ENCODE data around the gene ANKS1A. TPM values are rescaled to one million over a fixed set of nuclear protein-coding genes. Genes with fewer than 3 reads are reported as not detected.
"Not testable (repeated sequence)": the region's sequence is repeated elsewhere in the genome, so short reads cannot be mapped to it uniquely, and the experiment has no call there.

The ANKS1A gene
- total and polyA plus RNA-seq, 7 experiments from 2014 or later, result 2.1 to 14.8 (median 9.6) TPM

GRCh38 chr6:35094183-35094582 lies 205.1 kb downstream of the ANKS1A start:
- ChIA-PET CTCF (no interaction called here), POLR2A (no interaction called here)
- peaks cover 0 to 30% (median 0%) of the 10 kb centered on the region in 5 donors for H3K27me3 Mint-ChIP-seq
- Histone ChIP-seq H3K4me3 (ENCODE audit: low read length) (no peak overlapping the region), H3K36me3 (ENCODE audit: control insufficient read depth in 2 of 3, insufficient read depth in 3 of 3, low read length in 3 of 3) (peaks cover 0 to 8% (median 4%) of the 10 kb centered on the region in 3 experiments), H3K27me3 (ENCODE audit: control insufficient read depth in 2 of 2, insufficient read depth in 2 of 2, low read length in 2 of 2) (no peaks in the 10 kb centered on the region), H3K4me1 (ENCODE audit: control insufficient read depth in 2 of 2, insufficient read depth in 2 of 2, low read length in 2 of 2) (no peaks in the 10 kb centered on the region), H3K27ac (ENCODE audit: low read depth, low read length) (no peak overlapping the region), H3K9me3 (ENCODE audit: control insufficient read depth in 2 of 3, low read length in 3 of 3) (no peaks in the 10 kb centered on the region)
- ATAC-seq (no peak), DNase-seq (no peak)
- intact Hi-C loops (cut with micrococcal nuclease), result no loop called here
- no peak overlapping the region for H3K4me3 Mint-ChIP-seq
- H3K36me3 Mint-ChIP-seq, result peaks cover 0 to 8% (median 0%) of the 10 kb centered on the region in 5 donors
- no peaks in the 10 kb centered on the region for H3K4me1 Mint-ChIP-seq
- H3K9me3 Mint-ChIP-seq, result no peaks in the 10 kb centered on the region
- no peak overlapping the region for H3K27ac Mint-ChIP-seq

DNA sequence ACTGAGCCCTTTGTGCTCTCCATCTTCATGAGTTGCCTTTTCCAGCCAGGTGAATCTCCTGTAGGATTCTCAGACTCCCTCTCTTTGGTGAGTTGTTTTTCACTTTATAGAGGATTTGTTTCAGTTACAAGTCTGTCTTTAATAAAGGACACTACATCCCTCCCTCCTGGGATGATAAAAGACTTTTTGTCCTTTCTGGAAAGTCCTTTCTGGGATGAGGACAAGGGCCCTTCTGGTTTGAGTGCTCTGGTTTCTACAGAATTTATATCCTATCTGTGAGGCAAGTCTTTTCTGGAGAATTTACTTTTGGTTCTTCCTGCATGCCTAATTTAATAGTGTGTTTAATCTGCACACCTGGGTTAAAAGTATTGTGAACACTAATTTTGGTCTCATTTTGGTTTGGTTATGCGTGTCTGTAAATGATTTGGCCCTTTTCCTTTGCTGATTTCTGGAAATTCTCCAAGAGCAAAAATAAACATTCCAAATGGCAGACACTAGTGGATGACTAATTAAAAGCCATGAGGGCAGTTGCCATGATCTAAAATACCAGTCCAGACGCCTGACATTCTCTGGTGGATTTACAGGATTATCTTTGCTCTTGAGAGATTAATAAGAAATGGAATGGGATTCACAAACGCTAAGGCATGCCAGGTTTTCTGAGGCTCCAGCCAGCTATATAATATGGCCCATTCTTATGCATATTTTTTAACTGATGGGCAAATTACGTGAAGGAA lies 207.2 kb downstream of the ANKS1A start:
- no peak overlapping the region for H3K27ac ChIP-seq (ENCODE audit: low read depth, low read length)
- Mint-ChIP-seq H3K4me3 (no peak overlapping the region), H3K27ac (no peak overlapping the region), H3K27me3 (peaks cover 0 to 33% (median 0%) of the 10 kb centered on the region in 5 donors), H3K36me3 (peaks cover 0 to 3% (median 0%) of the 10 kb centered on the region in 5 donors), H3K4me1 (no peaks in the 10 kb centered on the region), H3K9me3 (no peaks in the 10 kb centered on the region)
- H3K27me3 ChIP-seq (ENCODE audit: control insufficient read depth in 2 of 2, insufficient read depth in 2 of 2, low read length in 2 of 2), result no peaks in the 10 kb centered on the region
- no peaks in the 10 kb centered on the region for H3K36me3 ChIP-seq (ENCODE audit: control insufficient read depth in 2 of 3, insufficient read depth in 3 of 3, low read length in 3 of 3)
- H3K4me3 ChIP-seq (ENCODE audit: low read length), result no peak overlapping the region
- DNase-seq (no peak), ATAC-seq (no peak)
- POLR2A ChIA-PET, result no interaction called here
- CTCF ChIA-PET, result no interaction called here
- no peaks in the 10 kb centered on the region for H3K4me1 ChIP-seq (ENCODE audit: control insufficient read depth in 2 of 2, insufficient read depth in 2 of 2, low read length in 2 of 2)
- H3K9me3 ChIP-seq (ENCODE audit: control insufficient read depth in 2 of 3, low read length in 3 of 3), result no peaks in the 10 kb centered on the region
- intact Hi-C loops (cut with micrococcal nuclease), result no loop called here

DNA sequence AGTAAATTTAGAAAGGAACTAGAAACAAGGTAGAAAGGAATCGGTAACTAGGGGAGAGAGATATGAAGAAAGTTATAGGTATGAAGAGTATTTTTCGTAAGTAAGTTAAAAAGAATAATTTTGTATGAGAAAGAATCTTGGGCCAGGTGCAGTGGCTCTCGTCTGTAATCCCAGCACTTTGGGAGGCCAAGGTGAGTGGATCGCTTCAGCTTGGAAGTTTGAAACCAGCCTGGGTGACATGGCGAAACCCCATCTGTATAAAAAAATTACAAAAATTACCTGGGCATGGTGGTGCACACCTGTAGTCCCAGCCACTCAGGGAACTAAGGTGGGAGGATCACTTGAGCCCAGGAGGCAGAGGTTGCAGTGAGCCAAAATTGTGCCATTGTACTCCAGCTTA lies 210.1 kb downstream of the ANKS1A start:
- Histone ChIP-seq H3K27me3 (ENCODE audit: control insufficient read depth in 2 of 2, insufficient read depth in 2 of 2, low read length in 2 of 2) (no peaks in the 10 kb centered on the region), H3K36me3 (ENCODE audit: control insufficient read depth in 2 of 3, insufficient read depth in 3 of 3, low read length in 3 of 3) (no peaks in the 10 kb centered on the region), H3K9me3 (ENCODE audit: control insufficient read depth in 2 of 3, low read length in 3 of 3) (no peaks in the 10 kb centered on the region), H3K27ac (ENCODE audit: low read depth, low read length) (no peak overlapping the region), H3K4me3 (ENCODE audit: low read length) (no peak overlapping the region), H3K4me1 (ENCODE audit: control insufficient read depth in 2 of 2, insufficient read depth in 2 of 2, low read length in 2 of 2) (no peaks in the 10 kb centered on the region)
- no peaks in the 10 kb centered on the region for H3K36me3 Mint-ChIP-seq
- H3K27ac Mint-ChIP-seq, result no peak overlapping the region
- ChIA-PET CTCF (no interaction called here), POLR2A (no interaction called here)
- no peaks in the 10 kb centered on the region for H3K9me3 Mint-ChIP-seq
- intact Hi-C loops (cut with micrococcal nuclease), result no loop called here
- no peak overlapping the region for H3K4me3 Mint-ChIP-seq
- H3K27me3 Mint-ChIP-seq, result peaks cover 0 to 39% (median 0%) of the 10 kb centered on the region in 5 donors
- no peak for DNase-seq
- ATAC-seq, result no peak
- H3K4me1 Mint-ChIP-seq, result no peaks in the 10 kb centered on the region

DNA sequence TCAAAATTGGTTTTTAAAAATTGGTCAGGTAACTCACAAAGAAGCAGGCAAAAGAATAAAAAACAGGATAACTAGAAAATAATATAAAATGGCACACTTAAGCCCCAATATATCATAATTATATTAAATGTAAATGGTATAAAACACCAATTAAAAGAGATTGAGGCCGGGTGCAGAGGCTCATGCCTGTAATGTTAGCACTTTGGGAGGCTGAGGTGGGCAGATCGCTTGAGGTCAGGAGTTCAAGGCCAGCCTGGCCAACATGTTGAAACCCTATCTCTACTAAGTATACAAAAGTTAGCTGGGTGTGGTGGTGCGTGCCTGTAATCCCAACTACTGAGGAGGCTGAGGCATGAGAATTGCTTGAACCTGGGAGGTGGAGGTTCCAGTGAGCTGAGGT lies 216.0 kb downstream of the ANKS1A start:
- no peak overlapping the region for H3K4me3 ChIP-seq (ENCODE audit: low read length)
- H3K9me3 Mint-ChIP-seq, result peaks cover 0 to 15% (median 4%) of the 10 kb centered on the region in 11 donors
- H3K4me1 Mint-ChIP-seq, result peaks cover 0 to 3% (median 0%) of the 10 kb centered on the region in 7 donors
- no peak overlapping the region for H3K4me3 Mint-ChIP-seq
- H3K36me3 Mint-ChIP-seq, result peaks cover 0 to 8% (median 7%) of the 10 kb centered on the region in 5 donors
- ChIA-PET POLR2A (no interaction called here), CTCF (no interaction called here)
- no peaks in the 10 kb centered on the region for H3K36me3 ChIP-seq (ENCODE audit: control insufficient read depth in 2 of 3, insufficient read depth in 3 of 3, low read length in 3 of 3)
- no peaks in the 10 kb centered on the region for H3K4me1 ChIP-seq (ENCODE audit: control insufficient read depth in 2 of 2, insufficient read depth in 2 of 2, low read length in 2 of 2)
- ATAC-seq (no peak), DNase-seq (no peak)
- H3K27me3 ChIP-seq (ENCODE audit: control insufficient read depth in 2 of 2, insufficient read depth in 2 of 2, low read length in 2 of 2), result no peaks in the 10 kb centered on the region
- H3K27ac ChIP-seq (ENCODE audit: low read depth, low read length), result no peak overlapping the region
- intact Hi-C loops (cut with micrococcal nuclease), result no loop called here
- H3K9me3 ChIP-seq (ENCODE audit: control insufficient read depth in 2 of 3, low read length in 3 of 3), result no peaks in the 10 kb centered on the region
- H3K27ac Mint-ChIP-seq, result no peak overlapping the region
- peaks cover 9 to 14% (median 12%) of the 10 kb centered on the region in 5 donors for H3K27me3 Mint-ChIP-seq

DNA sequence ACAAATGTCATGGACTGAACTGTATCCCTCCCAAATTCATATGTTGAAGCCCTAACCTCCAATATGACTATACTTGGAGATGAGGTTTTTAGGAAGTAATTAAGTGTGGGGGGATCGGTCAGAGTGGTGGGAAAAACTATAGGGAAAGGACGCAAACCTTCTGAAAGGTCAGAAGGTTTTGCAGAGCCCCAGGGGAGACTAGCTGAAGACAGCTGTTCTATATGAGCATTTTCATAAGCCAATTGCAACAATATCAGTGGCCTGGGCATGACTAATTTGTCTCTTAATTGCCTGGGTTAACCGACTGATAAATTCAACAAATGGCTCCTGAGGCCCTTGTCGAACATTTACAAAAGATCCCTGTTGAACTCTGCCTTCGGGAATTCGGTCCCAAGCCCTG lies 217.0 kb downstream of the ANKS1A start:
- H3K36me3 Mint-ChIP-seq; POLR2A ChIA-PET; CTCF ChIA-PET; H3K4me3 ChIP-seq (ENCODE audit: low read length); DNase-seq; H3K4me1 ChIP-seq (ENCODE audit: control insufficient read depth in 2 of 2, insufficient read depth in 2 of 2, low read length in 2 of 2); H3K36me3 ChIP-seq (ENCODE audit: control insufficient read depth in 2 of 3, insufficient read depth in 3 of 3, low read length in 3 of 3); H3K4me1 Mint-ChIP-seq; ATAC-seq; H3K27ac ChIP-seq (ENCODE audit: low read depth, low read length); H3K27me3 ChIP-seq (ENCODE audit: control insufficient read depth in 2 of 2, insufficient read depth in 2 of 2, low read length in 2 of 2); H3K27ac Mint-ChIP-seq; H3K9me3 ChIP-seq (ENCODE audit: control insufficient read depth in 2 of 3, low read length in 3 of 3); H3K4me3 Mint-ChIP-seq; intact Hi-C loops (cut with micrococcal nuclease): not testable (repeated sequence)
- H3K9me3 Mint-ChIP-seq, result peaks cover 0 to 16% (median 4%) of the 10 kb centered on the region in 11 donors
- peaks cover 9 to 14% (median 12%) of the 10 kb centered on the region in 5 donors for H3K27me3 Mint-ChIP-seq

- intact Hi-C loops (cut with micrococcal nuclease); H3K4me3 ChIP-seq (ENCODE audit: low read length); H3K9me3 ChIP-seq (ENCODE audit: control insufficient read depth in 2 of 3, low read length in 3 of 3); H3K4me1 Mint-ChIP-seq; DNase-seq; H3K27ac Mint-ChIP-seq; H3K4me1 ChIP-seq (ENCODE audit: control insufficient read depth in 2 of 2, insufficient read depth in 2 of 2, low read length in 2 of 2); H3K36me3 ChIP-seq (ENCODE audit: control insufficient read depth in 2 of 3, insufficient read depth in 3 of 3, low read length in 3 of 3); CTCF ChIA-PET; H3K27ac ChIP-seq (ENCODE audit: low read depth, low read length); H3K4me3 Mint-ChIP-seq; H3K36me3 Mint-ChIP-seq; ATAC-seq; H3K27me3 ChIP-seq (ENCODE audit: control insufficient read depth in 2 of 2, insufficient read depth in 2 of 2, low read length in 2 of 2): not testable (repeated sequence)
- H3K27me3 Mint-ChIP-seq, result peaks cover 9 to 15% (median 12%) of the 10 kb centered on the region in 5 donors
- H3K9me3 Mint-ChIP-seq, result peaks cover 0 to 21% (median 4%) of the 10 kb centered on the region in 11 donors
- POLR2A ChIA-PET, result interaction anchor here (0.7 kb wide), 1 partner anchor 19 kb away, joined by 3 read pairs; no protein-coding TSS in a partner anchor
Measured at GRCh38 chr6:35107208-35107607, 218.2 kb downstream of the ANKS1A start.

DNA sequence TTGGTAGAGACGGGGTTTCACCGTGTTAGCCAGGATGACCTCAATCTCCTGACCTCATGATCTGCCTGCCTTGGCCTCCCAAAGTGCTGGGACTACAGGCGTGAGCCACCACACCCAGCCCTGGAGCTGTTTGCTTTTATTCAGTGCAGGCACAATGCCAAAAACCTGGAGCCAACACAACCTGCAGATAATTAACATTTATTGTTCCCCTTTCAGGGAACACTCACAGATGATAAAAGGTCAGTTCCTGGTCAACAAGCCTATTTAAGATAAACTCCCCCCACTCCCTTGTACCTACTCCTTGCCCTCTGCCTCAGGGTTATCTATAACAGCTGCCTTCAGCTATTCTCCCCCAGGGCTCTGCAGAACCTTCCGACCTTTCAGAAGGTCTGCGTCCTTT lies 218.7 kb downstream of the ANKS1A start:
- H3K27ac ChIP-seq (ENCODE audit: low read depth, low read length); H3K4me1 ChIP-seq (ENCODE audit: control insufficient read depth in 2 of 2, insufficient read depth in 2 of 2, low read length in 2 of 2); CTCF ChIA-PET; H3K27ac Mint-ChIP-seq; H3K27me3 ChIP-seq (ENCODE audit: control insufficient read depth in 2 of 2, insufficient read depth in 2 of 2, low read length in 2 of 2); ATAC-seq; DNase-seq; H3K36me3 ChIP-seq (ENCODE audit: control insufficient read depth in 2 of 3, insufficient read depth in 3 of 3, low read length in 3 of 3); H3K4me3 ChIP-seq (ENCODE audit: low read length); intact Hi-C loops (cut with micrococcal nuclease); H3K4me3 Mint-ChIP-seq; H3K9me3 ChIP-seq (ENCODE audit: control insufficient read depth in 2 of 3, low read length in 3 of 3); H3K4me1 Mint-ChIP-seq; H3K36me3 Mint-ChIP-seq: not testable (repeated sequence)
- H3K9me3 Mint-ChIP-seq, result peaks cover 0 to 21% (median 5%) of the 10 kb centered on the region in 11 donors
- peaks cover 9 to 15% (median 12%) of the 10 kb centered on the region in 5 donors for H3K27me3 Mint-ChIP-seq
- POLR2A ChIA-PET, result interaction anchor here (0.7 kb wide), 1 partner anchor 20 kb away, joined by 3 read pairs; no protein-coding TSS in a partner anchor
